Upper lobe of left lung (tissue), 4 donors: ENCODE measurements around the gene IL17RD.

ENCODE experiments used
- EP300 ChIP-seq, 4 donors: sonication (generic); formaldehyde crosslinking; IDR thresholded peaks; one replicate each; pipeline ENCODE4 v1.5.1; 2017; ENCODE audit warnings: antibody characterized with exemption in 4 of 4, control low read depth in 2 of 4
- POLR2A ChIP-seq, 4 donors: fragments of 450-650 bp; IDR thresholded peaks; one replicate each; pipeline ENCODE4 v1.5.1; 2016 to 2017; ENCODE audit warnings: antibody characterized with exemption in 4 of 4, mild to moderate bottlenecking in 2 of 4
- POLR2AphosphoS5 ChIP-seq, 2 donors: sonication (generic); formaldehyde crosslinking; IDR thresholded peaks; one replicate each; pipeline ENCODE4 v1.5.1; 2017; ENCODE audit warnings: antibody characterized with exemption in 2 of 2
- TF ChIP-seq, protein P1 (sequence below), 6 experiments: fragments of 450-650 bp in 4 of 6; fragments of 200-600 bp in 2 of 6; sonication (generic) in 2 of 6; IDR thresholded peaks; one replicate each; pipeline ENCODE4 v1.5.1; 2016 to 2019; ENCODE audit warnings: antibody characterized with exemption in 6 of 6

- TF ChIP-seq POLR2A (IDR thresholded peaks at IDR 0.05), result no peak
- TF ChIP-seq, protein P1, sequence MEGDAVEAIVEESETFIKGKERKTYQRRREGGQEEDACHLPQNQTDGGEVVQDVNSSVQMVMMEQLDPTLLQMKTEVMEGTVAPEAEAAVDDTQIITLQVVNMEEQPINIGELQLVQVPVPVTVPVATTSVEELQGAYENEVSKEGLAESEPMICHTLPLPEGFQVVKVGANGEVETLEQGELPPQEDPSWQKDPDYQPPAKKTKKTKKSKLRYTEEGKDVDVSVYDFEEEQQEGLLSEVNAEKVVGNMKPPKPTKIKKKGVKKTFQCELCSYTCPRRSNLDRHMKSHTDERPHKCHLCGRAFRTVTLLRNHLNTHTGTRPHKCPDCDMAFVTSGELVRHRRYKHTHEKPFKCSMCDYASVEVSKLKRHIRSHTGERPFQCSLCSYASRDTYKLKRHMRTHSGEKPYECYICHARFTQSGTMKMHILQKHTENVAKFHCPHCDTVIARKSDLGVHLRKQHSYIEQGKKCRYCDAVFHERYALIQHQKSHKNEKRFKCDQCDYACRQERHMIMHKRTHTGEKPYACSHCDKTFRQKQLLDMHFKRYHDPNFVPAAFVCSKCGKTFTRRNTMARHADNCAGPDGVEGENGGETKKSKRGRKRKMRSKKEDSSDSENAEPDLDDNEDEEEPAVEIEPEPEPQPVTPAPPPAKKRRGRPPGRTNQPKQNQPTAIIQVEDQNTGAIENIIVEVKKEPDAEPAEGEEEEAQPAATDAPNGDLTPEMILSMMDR (IDR thresholded peaks at IDR 0.05), result no peak
- no peak for TF ChIP-seq EP300 (IDR thresholded peaks at IDR 0.05)
- TF ChIP-seq POLR2AphosphoS5 (IDR thresholded peaks at IDR 0.05), result no peak
These were observed 103.0 kb downstream of the IL17RD start for GRCh38 chr3:57062101-57062631.
